GM21526 (cell line): ENCODE data around the gene PARD3.

Experiments used
- ATAC-seq: cut with Tn5 transposase; IDR thresholded peaks from one replicate; pipeline ENCODE4 v1.9.1; 2021; ENCODE audit warnings: moderate library complexity; ENCODE audit not compliant: unreplicated experiment, low FRiP score

The PARD3 gene

DNA sequence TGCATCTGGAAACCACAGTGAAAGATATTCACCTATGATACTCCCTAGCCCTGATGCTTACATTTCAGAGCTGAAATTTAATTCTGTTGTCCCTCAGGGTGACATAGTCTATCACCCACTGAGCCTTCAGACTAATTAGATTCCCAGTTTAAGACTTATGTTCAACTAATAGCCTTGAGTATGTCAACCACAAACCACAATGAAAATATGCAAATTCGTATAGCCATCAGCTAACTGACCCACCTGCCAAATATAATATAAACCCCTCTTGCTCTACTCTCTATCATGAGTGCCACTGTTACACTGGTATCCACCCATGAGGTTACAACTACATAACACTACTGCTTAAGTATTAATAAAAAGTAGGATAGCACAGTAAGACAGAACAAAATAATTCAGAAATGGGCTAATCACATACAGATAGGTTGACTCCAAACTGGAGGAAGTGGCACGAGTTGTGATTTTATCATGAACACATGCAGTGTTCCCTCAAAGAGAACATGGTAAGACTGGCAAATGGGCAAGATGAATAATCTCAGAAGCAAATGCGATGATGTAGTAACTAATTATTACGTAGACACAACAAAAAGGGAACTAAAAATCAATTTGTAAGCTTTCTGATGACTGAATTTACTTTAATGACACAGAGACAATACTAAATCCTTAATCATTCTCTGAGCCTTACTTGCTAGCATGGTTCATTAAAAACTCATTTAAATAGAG, 290.6 kb downstream of the PARD3 start:
- ATAC-seq = no peak

GRCh38 chr10:34523017-34523767, 291.9 kb downstream of the PARD3 start:
- no peak for ATAC-seq

DNA sequence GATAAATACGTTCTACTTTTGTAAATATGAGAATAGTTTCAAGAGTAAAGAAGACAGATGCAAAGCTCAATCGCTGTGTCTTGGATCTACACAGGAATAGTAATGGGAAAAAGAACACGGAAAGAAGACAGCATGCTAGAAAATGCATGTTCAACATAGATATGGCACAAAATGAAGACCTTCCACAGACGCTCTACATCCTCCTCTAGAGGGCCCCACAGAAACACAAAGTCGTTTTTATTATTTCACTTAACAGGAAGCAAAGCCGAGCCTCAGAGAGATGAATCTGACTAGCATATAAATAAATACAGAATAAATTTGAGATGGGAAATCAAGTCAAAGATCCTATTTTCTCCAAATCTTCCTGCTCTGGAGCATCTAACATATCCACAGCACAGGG, 292.6 kb downstream of the PARD3 start:
- peak; percentile 74 for ATAC-seq

- ATAC-seq = no peak
These were observed 294.6 kb downstream of the PARD3 start for GRCh38 chr10:34520510-34520909.

- ATAC-seq = no peak
These were observed 295.0 kb downstream of the PARD3 start for GRCh38 chr10:34520084-34520483.

DNA sequence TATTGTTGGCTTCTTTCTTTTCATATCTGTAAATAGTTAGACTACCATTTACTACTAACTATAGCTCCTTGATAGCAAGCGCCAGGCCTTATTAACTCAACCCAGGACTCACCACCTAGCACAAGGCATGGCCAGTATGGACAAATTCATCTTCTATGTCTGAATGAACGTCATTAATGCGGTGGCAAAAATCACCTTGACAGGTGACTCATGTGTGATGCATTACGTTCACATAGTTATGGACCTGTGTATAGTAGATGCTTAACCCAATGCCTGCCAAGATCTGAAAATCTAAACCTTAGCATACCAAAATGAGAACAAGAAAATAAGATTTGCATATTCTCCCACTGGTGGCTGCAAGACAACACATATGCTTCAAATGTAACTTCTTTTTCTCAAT, 300.8 kb downstream of the PARD3 start:
- no peak for ATAC-seq

GRCh38 chr10:34513636-34514035, 301.5 kb downstream of the PARD3 start:
- no peak for ATAC-seq

GRCh38 chr10:34507217-34507616, 307.9 kb downstream of the PARD3 start:
- no peak for ATAC-seq

GRCh38 chr10:34506786-34507185, 308.3 kb downstream of the PARD3 start:
- ATAC-seq = no peak

- no peak for ATAC-seq
These were observed 309.8 kb downstream of the PARD3 start for GRCh38 chr10:34505338-34505737.

DNA sequence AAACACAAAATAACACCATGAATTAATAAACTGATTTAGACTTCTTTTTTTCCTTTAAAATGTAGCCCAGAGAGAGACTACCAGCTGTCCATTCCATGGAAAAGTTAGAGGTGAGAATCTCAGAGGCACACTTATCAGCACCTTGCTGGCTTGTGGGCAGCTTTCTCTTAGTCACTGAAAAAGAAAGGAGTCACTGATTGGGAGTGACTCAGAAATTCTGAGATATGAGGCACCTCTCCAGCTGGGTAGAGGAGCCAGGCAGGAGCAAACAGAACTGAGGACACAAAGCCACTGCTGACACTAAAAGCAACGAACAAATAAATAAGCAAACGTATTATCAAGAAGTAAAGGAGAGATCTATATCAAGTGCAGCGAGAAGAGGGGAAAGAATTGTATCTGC, 310.6 kb downstream of the PARD3 start:
- no peak for ATAC-seq

DNA sequence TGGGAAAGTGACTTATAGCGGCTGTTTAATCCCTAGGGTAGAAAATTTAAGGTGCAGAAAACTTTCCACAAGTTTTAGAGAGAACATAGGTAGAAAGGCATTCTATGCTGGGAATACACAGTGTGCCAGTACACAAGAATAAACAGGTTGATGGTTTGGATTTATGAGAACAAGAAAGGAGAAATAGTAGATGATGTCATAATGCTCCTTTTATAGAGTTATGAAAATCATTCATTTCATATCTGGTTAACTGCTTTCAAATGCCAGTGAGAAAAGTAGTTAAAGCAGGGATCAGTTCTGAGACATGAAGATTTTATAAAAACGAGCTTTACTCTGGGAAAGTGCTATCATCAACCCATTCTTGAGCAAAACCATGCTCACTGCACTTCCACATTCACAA, 311.4 kb downstream of the PARD3 start:
- ATAC-seq = no peak

- no peak for ATAC-seq
These were observed 315.4 kb downstream of the PARD3 start for GRCh38 chr10:34499612-34500279.

GRCh38 chr10:34498821-34499220, 316.3 kb downstream of the PARD3 start:
- no peak for ATAC-seq

- no peak for ATAC-seq
These were observed 319.2 kb downstream of the PARD3 start for GRCh38 chr10:34495938-34496337.

DNA sequence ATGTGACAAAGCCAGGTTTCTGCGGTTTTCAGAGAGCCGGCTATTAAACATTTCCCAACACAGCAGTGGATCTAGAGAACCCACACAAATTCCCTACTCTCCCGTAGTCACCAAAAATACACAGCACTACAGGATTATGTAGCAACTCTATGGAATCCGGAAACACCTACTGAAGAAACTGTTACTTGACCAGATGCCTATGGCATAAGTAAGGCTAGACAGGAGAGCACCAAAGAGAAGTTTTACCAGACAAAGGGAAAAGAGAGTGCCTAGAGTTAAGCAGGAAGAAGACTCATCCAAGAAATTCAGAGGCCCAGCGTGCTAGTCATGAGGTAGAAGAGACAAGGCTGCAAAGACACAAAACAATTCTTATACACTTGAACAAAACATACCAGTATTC, 321.1 kb downstream of the PARD3 start:
- no peak for ATAC-seq

DNA sequence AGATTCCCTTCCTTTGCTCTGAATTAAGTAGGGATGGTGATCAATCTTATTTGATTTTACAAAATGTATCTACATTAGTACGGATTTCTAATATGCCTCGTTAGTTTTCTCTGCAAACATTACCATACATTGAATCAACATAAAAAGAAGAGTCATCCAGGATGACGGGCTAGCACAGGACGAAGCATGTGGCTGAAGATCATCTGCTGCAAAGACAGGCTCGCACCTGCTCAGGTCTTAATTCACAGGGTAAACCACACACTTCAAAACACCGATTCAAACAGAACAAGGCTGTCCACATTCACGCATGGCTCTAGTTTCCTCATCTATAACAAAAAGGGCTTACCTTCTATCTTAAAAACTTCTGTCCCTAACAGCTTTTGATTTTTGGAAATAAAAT, 323.0 kb downstream of the PARD3 start:
- ATAC-seq = no peak

DNA sequence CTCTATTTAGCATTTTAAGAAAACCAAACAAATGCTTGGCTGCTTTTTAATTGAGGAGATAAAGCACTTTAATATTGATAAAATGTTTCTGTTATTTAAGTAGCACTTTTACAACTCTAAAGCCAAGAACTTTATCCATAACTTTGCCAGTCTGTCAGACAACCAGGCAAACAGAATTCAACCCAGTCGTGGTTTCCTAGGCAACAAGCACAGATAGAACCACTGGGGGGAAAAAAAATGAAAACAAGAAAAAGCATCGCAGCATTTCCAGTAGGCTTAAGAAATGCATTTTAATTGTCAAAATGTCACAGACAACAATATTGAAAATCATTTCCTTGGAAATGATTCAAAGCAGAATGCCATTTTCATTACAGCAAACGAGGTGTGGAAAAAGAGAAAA, 323.4 kb downstream of the PARD3 start:
- no peak for ATAC-seq

GRCh38 chr10:34489973-34490745, 324.9 kb downstream of the PARD3 start:
- no peak for ATAC-seq

DNA sequence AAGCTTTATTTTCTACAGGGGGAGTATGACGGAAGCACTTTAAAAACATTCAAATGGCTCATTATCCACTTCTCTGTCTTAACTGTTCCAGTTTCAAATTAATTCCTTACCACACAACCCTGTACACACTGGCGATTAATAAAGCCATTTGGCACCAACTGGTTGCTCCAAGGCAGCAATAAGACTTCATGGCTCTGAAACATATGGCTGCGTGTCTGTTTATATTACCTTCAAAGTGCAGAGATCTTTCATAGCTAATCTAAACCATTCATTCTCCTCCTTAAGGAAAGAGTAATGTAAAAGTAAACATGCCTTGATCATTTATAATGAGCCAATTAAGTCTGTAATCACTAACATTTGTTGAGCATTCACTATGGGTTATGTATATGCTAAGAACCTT, 325.7 kb downstream of the PARD3 start:
- ATAC-seq = no peak
